Mesenteric fat pad (tissue), 1 donor: ENCODE results near the gene RIN3. TPM values are rescaled to one million over a fixed set of nuclear protein-coding genes. Genes with fewer than 3 reads are reported as not detected.
"Not testable (repeated sequence)": the region's sequence is repeated elsewhere in the genome, so short reads cannot be mapped to it uniquely, and the experiment has no call there.

Experiments
- DNase-seq: peaks from one replicate; pipeline ENCODE4 v3.0.0-alpha.2; 2020; ENCODE audit warnings: low spot score
- total RNA-seq: library from RNA; stranded (reverse); fragmentation: NEBNext Ultra II Directional; extraction: Animal tissue kit (Norgen Biotek cat#: 25700); gene quantifications from one replicate; pipeline ENCODE4 v1.2.1, GENCODE V29; 2021
- donor health status: DM: yes; HTN: yes; CAD: no.

The RIN3 gene
- total RNA-seq, 1 donor from 2014 or later: 38.0 TPM

- no peak for DNase-seq
Observed at GRCh38 chr14:92659765-92660561, 146.4 kb downstream of the RIN3 start.

- DNase-seq: no peak
Observed at GRCh38 chr14:92660571-92660970, 147.0 kb downstream of the RIN3 start.

- DNase-seq: no peak
Observed at GRCh38 chr14:92663049-92663448, 149.5 kb downstream of the RIN3 start.

GRCh38 chr14:92665661-92666110 is 152.1 kb downstream of the RIN3 start:
- no peak for DNase-seq

- no peak for DNase-seq
Observed at GRCh38 chr14:92666251-92666650, 152.7 kb downstream of the RIN3 start.

GRCh38 chr14:92668276-92668973 is 154.8 kb downstream of the RIN3 start:
- no peak for DNase-seq

GRCh38 chr14:92670160-92670559 is 156.6 kb downstream of the RIN3 start:
- DNase-seq: no peak

- DNase-seq: no peak
Observed at GRCh38 chr14:92670643-92671366, 157.2 kb downstream of the RIN3 start.

- no peak for DNase-seq
Observed at GRCh38 chr14:92673601-92674150, 160.1 kb downstream of the RIN3 start.

- no peak for DNase-seq
Observed at GRCh38 chr14:92675421-92675820, 161.8 kb downstream of the RIN3 start.

- no peak for DNase-seq
Observed at GRCh38 chr14:92675976-92676375, 162.4 kb downstream of the RIN3 start.

GRCh38 chr14:92676403-92677086 is 163.0 kb downstream of the RIN3 start:
- DNase-seq: no peak

- DNase-seq: no peak
Observed at GRCh38 chr14:92677087-92677668, 163.6 kb downstream of the RIN3 start.

GRCh38 chr14:92677955-92678354 is 164.4 kb downstream of the RIN3 start:
- no peak for DNase-seq

GRCh38 chr14:92678766-92679165 is 165.2 kb downstream of the RIN3 start:
- DNase-seq: no peak

GRCh38 chr14:92679246-92679645 is 165.7 kb downstream of the RIN3 start:
- DNase-seq: no peak

- not testable (repeated sequence) for DNase-seq
Observed at GRCh38 chr14:92680330-92680729, 166.7 kb downstream of the RIN3 start.

- no peak for DNase-seq
Observed at GRCh38 chr14:92680781-92681650, 167.4 kb downstream of the RIN3 start.

- no peak for DNase-seq
Observed at GRCh38 chr14:92683041-92683440, 169.5 kb downstream of the RIN3 start.
